Keratinocyte (primary cell): ENCODE measurements around the gene CISH. TPM values are rescaled to one million over a fixed set of nuclear protein-coding genes. Genes with fewer than 3 reads are reported as not detected.
A peak's percentile ranks its signal among the peaks of the same experiment; 100 is the strongest.

ENCODE experiments used
- DNase-seq: peaks from one replicate; pipeline ENCODE4 v3.0.0-alpha.2; 2011; ENCODE audit warnings: low read depth, missing footprints, low spot score
- FAIRE-seq: peaks from 2 replicates; lab custom pipeline; 2011; peaks lifted over from hg19 to GRCh38; lab: Jason Lieb, UNC
- H2AFZ ChIP-seq: 2 replicates; pipeline ENCODE4 v1.6.0; 2012; ENCODE audit warnings: low read length, control low read depth, inconsistent platforms; ENCODE audit not compliant: control insufficient read depth
- H3K27ac ChIP-seq: 2 replicates; pipeline ENCODE4 v1.5.1; 2011; ENCODE audit warnings: low read length; ENCODE audit not compliant: control insufficient read depth, insufficient read depth
- H3K27me3 ChIP-seq: 3 replicates; pipeline ENCODE4 v1.6.0; 2011; ENCODE audit warnings: low read length; ENCODE audit not compliant: control insufficient read depth, insufficient read depth; ENCODE audit errors: extremely low read depth
- H3K36me3 ChIP-seq, 2 experiments: 2 replicates in 1 of 2; 3 replicates in 1 of 2; pipeline ENCODE4 v1.5.1; 2011; ENCODE audit warnings: low read length in 2 of 2, mild to moderate bottlenecking in 1 of 2; ENCODE audit not compliant: control insufficient read depth in 2 of 2, insufficient read depth in 2 of 2; ENCODE audit errors: extremely low read depth in 1 of 2
- H3K4me1 ChIP-seq: 3 replicates; pipeline ENCODE4 v1.5.1; 2011; ENCODE audit warnings: low read length; ENCODE audit not compliant: control insufficient read depth, insufficient read depth; ENCODE audit errors: extremely low read depth
- H3K4me2 ChIP-seq: 3 replicates; pipeline ENCODE4 v1.6.0; 2011; ENCODE audit warnings: low read depth, low read length; ENCODE audit not compliant: control insufficient read depth, insufficient read depth; ENCODE audit errors: extremely low read depth
- H3K4me3 ChIP-seq, 3 experiments: fragments of 200-600 bp in 1 of 3; sonication (generic) in 1 of 3; 2 replicates in 2 of 3; 3 replicates in 1 of 3; pipeline ENCODE4 v1.5.1; 2011 to 2016; ENCODE audit warnings: low read length in 3 of 3, mild to moderate bottlenecking in 3 of 3, control low read depth in 2 of 3, inconsistent platforms in 1 of 3, low read depth in 1 of 3, mixed read lengths in 1 of 3, mixed run types in 1 of 3, moderate library complexity in 1 of 3; ENCODE audit not compliant: control insufficient read depth in 2 of 3, insufficient read depth in 2 of 3; ENCODE audit errors: extremely low read depth in 1 of 3
- H3K79me2 ChIP-seq: 2 replicates; pipeline ENCODE4 v1.6.0; 2012; ENCODE audit warnings: low read length; ENCODE audit not compliant: control insufficient read depth, insufficient read depth
- H3K9ac ChIP-seq: 3 replicates; pipeline ENCODE4 v1.6.0; 2011; ENCODE audit warnings: low read length; ENCODE audit not compliant: control insufficient read depth, insufficient read depth; ENCODE audit errors: extremely low read depth
- H3K9me1 ChIP-seq: 3 replicates; pipeline ENCODE4 v1.6.0; 2011; ENCODE audit warnings: low read length; ENCODE audit not compliant: control insufficient read depth, insufficient read depth; ENCODE audit errors: extremely low read depth
- H3K9me3 ChIP-seq: 2 replicates; pipeline ENCODE4 v1.5.1; 2012; ENCODE audit warnings: low read depth, low read length; ENCODE audit not compliant: control insufficient read depth
- H4K20me1 ChIP-seq: 3 replicates; pipeline ENCODE4 v1.6.0; 2011; ENCODE audit warnings: low read length; ENCODE audit not compliant: control insufficient read depth, insufficient read depth; ENCODE audit errors: extremely low read depth
- EZH2 ChIP-seq: IDR thresholded peaks from one replicate; pipeline ENCODE4 v1.6.1; 2012; ENCODE audit warnings: inconsistent platforms, mild to moderate bottlenecking, low read length, moderate library complexity
- dilution Hi-C: fragments of 300-500 bp; cut with MboI; formaldehyde crosslinking; loops from one replicate; pipeline ENCODE4 v1.7.0; 2020; ENCODE audit warnings: low sequenced_read_pairs; ENCODE audit not compliant: extremely low pct_ligation_motif_present
- polyA plus RNA-seq, 5 experiments: library from polyadenylated mRNA; depleted of rRNA in 3 of 5; stranded (reverse) in 3 of 5; stranded (forward) in 1 of 5; unstranded in 1 of 5; fragments of >200 nt; gene quantifications; 1 replicate in 1 of 5; 2 replicates in 3 of 5; 3 replicates in 1 of 5; pipeline versions ENCODE4 v1.2.1 to v1.2.3, GENCODE V29; 2011 to 2012; ENCODE audit warnings: missing spikeins in 2 of 5, low read depth in 1 of 5, low replicate concordance in 1 of 5
- TF ChIP-seq, protein P1 (sequence below), 3 experiments: IDR thresholded peaks in 1 of 3; conservative IDR thresholded peaks in 1 of 3; optimal IDR thresholded peaks in 1 of 3; 2 replicates in 2 of 3; 3 replicates in 1 of 3; pipeline versions ENCODE3 to v1.5.1; 2011; ENCODE audit warnings: low read length in 3 of 3, mild to moderate bottlenecking in 3 of 3, moderate library complexity in 2 of 3, control low read depth in 1 of 3, inconsistent platforms in 1 of 3; ENCODE audit not compliant: insufficient read depth in 2 of 3; ENCODE audit errors: extremely low read depth in 1 of 3

Gene CISH
- polyA plus RNA-seq, 1 donor (not counting 4 experiments of a cell fraction or from before 2014, with no cell fraction given) = 1.8 TPM

DNA sequence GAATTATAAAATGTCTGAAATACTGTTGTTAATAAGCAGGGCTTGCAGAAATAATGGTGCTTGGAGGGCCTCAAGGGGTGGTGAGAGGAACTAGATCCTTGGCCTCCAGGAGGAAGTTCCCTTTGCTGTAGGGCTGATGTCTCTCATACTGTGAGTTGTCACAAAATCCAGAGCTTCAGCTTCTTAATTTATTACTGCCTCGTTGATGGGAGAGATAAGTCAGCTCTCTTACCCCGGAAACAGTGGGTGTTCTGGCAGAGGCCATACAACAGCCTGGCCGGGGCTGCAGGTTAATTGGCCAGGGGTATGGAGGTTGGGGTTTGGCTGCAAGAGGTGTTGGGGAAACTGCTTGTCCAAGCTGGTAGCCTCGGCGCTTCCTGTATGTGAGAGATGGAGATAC, 20.9 kb upstream of the CISH start:
- peaks cover 10 to 15% of the 10 kb centered on the region in 2 experiments for H3K36me3 ChIP-seq
- H3K27ac ChIP-seq = no peak overlapping the region
- no peaks in the 10 kb centered on the region for H3K9me3 ChIP-seq
- no peak overlapping the region for H3K4me2 ChIP-seq
- H3K9me1 ChIP-seq = no peaks in the 10 kb centered on the region
- peaks cover 46% of the 10 kb centered on the region for H3K4me1 ChIP-seq
- no peak overlapping the region for H3K9ac ChIP-seq
- no peak overlapping the region for H3K4me3 ChIP-seq
- no peaks in the 10 kb centered on the region for H4K20me1 ChIP-seq
- DNase-seq = no peak
- dilution Hi-C loops = no loop called here
- TF ChIP-seq, protein P1, sequence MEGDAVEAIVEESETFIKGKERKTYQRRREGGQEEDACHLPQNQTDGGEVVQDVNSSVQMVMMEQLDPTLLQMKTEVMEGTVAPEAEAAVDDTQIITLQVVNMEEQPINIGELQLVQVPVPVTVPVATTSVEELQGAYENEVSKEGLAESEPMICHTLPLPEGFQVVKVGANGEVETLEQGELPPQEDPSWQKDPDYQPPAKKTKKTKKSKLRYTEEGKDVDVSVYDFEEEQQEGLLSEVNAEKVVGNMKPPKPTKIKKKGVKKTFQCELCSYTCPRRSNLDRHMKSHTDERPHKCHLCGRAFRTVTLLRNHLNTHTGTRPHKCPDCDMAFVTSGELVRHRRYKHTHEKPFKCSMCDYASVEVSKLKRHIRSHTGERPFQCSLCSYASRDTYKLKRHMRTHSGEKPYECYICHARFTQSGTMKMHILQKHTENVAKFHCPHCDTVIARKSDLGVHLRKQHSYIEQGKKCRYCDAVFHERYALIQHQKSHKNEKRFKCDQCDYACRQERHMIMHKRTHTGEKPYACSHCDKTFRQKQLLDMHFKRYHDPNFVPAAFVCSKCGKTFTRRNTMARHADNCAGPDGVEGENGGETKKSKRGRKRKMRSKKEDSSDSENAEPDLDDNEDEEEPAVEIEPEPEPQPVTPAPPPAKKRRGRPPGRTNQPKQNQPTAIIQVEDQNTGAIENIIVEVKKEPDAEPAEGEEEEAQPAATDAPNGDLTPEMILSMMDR (optimal IDR thresholded peaks at IDR 0.05 in 1 of 3, IDR thresholded peaks at IDR 0.05 in 1 of 3, conservative IDR thresholded peaks at IDR 0.05 in 1 of 3; ENCODE audit: extremely low read depth in 1 of 3, insufficient read depth in 2 of 3, low read length in 3 of 3) = no peak
- TF ChIP-seq EZH2 = no peak
- H3K27me3 ChIP-seq = no peaks in the 10 kb centered on the region
- H3K79me2 ChIP-seq = peaks cover 87% of the 10 kb centered on the region
- H2AFZ ChIP-seq = no peak overlapping the region
- FAIRE-seq = no peak

DNA sequence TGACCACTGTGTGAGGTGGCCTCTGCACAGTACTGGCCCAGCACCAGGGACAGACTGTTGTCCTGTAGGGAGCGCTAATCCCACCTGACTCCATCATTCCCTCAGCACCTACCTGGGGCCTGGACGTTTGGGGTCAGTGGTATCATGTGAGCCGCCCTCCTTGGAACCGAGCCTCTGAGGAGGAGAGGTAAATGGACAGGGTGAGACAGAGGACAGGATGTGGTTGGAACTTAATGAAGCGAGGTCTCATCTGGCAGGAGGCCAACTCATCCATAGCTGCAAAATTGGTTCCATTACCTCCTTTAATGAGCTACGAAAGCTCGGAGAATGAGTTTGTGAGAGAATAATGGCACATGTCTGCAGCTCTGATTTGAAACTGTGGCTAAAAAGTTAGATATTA, 19.3 kb upstream of the CISH start:
- no peak overlapping the region for H3K9ac ChIP-seq
- no peak overlapping the region for H2AFZ ChIP-seq
- FAIRE-seq (peak; percentile 57), DNase-seq (no peak)
- H3K9me1 ChIP-seq = peaks cover 3% of the 10 kb centered on the region
- H3K4me3 ChIP-seq = no peak overlapping the region
- H3K36me3 ChIP-seq = peaks cover 13 to 15% of the 10 kb centered on the region in 2 experiments
- dilution Hi-C loops = no loop called here
- H3K9me3 ChIP-seq = no peaks in the 10 kb centered on the region
- H3K4me1 ChIP-seq = peaks cover 62% of the 10 kb centered on the region
- no peak for TF ChIP-seq EZH2
- TF ChIP-seq, protein P1 (optimal IDR thresholded peaks at IDR 0.05 in 1 of 3, IDR thresholded peaks at IDR 0.05 in 1 of 3, conservative IDR thresholded peaks at IDR 0.05 in 1 of 3; ENCODE audit: extremely low read depth in 1 of 3, insufficient read depth in 2 of 3, low read length in 3 of 3) = no peak
- H4K20me1 ChIP-seq = no peaks in the 10 kb centered on the region
- no peak overlapping the region for H3K27ac ChIP-seq
- no peaks in the 10 kb centered on the region for H3K27me3 ChIP-seq
- peaks cover 87% of the 10 kb centered on the region for H3K79me2 ChIP-seq
- no peak overlapping the region for H3K4me2 ChIP-seq
